ENCODE measurements around the gene SPATS2L. TPM values are rescaled to one million over a fixed set of nuclear protein-coding genes. Genes with fewer than 3 reads are reported as not detected.

Gene SPATS2L
- total and polyA plus RNA-seq, 2 donors (not counting 1 experiment from before 2014, with no cell fraction given), result 0.27 to 0.44 TPM

DNA sequence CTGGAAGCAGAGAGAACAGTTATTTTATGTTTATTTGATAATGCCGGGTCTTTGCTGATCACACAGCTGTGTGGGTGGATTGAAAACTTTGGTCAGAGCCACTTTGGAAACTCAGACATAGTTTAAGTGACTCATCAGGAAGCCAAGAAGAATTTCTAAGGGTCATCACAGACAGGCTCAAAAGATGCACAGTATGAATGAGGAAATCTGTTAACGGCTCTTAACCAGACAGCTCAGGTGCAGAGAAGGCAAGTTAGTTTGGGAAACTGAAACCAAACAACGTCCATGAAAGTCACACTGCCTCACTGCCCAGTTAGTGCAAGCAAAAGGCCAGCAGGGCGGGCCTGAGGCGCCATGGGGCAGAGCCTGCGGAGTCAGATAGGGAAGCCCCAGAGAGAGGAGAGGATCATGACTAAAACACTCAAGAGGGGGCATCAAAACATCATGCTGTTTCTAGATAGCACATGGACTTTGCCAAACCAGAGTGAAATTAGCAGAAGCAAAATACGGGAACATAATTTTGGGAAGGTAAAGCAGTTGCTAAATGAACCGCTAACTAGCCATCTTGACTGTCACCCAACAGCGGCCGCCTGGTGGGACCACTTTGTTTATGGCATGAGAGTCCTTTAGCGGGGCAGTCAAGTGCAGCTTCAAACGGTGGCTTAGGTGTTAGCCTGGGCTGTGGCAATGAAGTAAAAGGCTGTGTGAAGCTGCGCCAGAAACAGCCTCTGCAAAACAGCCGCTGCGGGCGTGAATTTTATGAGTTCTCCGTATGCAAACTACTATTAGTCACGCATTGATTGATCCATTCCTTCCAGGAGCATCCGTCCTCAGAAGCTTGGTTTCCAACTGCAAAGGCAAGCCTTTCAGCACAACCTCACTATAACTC lies 102.2 kb downstream of the SPATS2L start:
- H3K27ac ChIP-seq (ENCODE audit: low read length in 2 of 2), result no peak overlapping the region
- H3K4me3 ChIP-seq (ENCODE audit: control extremely low read depth in 1 of 5, extremely low read depth in 1 of 5, insufficient read depth in 1 of 5, low read depth in 2 of 5, low read length in 4 of 5), result no peak overlapping the region
- H3K27ac Mint-ChIP-seq, result no peak overlapping the region
- no peak for ATAC-seq (ENCODE audit: low read depth)
- 92% methylated on average over 19 of the region's 19 CpGs for WGBS (ENCODE audit: insufficient coverage)
- ChIA-PET CTCF (interaction anchor here (0.6 kb wide), 1 partner anchor 11 kb away, joined by 3 read pairs; no protein-coding TSS in a partner anchor), POLR2A (no interaction called here)
- H3K4me2 ChIP-seq (replicated peaks; ENCODE audit: low read depth, low read length, poor library complexity, severe bottlenecking), result no peak overlapping the region
- no peaks in the 10 kb centered on the region for H3K9me3 Mint-ChIP-seq (ENCODE audit: insufficient read depth)
- peaks cover 16% of the 10 kb centered on the region for H3K27me3 Mint-ChIP-seq
- TF ChIP-seq, protein P1, sequence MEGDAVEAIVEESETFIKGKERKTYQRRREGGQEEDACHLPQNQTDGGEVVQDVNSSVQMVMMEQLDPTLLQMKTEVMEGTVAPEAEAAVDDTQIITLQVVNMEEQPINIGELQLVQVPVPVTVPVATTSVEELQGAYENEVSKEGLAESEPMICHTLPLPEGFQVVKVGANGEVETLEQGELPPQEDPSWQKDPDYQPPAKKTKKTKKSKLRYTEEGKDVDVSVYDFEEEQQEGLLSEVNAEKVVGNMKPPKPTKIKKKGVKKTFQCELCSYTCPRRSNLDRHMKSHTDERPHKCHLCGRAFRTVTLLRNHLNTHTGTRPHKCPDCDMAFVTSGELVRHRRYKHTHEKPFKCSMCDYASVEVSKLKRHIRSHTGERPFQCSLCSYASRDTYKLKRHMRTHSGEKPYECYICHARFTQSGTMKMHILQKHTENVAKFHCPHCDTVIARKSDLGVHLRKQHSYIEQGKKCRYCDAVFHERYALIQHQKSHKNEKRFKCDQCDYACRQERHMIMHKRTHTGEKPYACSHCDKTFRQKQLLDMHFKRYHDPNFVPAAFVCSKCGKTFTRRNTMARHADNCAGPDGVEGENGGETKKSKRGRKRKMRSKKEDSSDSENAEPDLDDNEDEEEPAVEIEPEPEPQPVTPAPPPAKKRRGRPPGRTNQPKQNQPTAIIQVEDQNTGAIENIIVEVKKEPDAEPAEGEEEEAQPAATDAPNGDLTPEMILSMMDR (IDR thresholded peaks at IDR 0.05), result no peak
- no peaks in the 10 kb centered on the region for H3K4me1 ChIP-seq (ENCODE audit: control insufficient read depth in 2 of 2, insufficient read depth in 2 of 2, low read length in 2 of 2)
- intact Hi-C loops (cut with micrococcal nuclease), result no loop called here
- H3K9ac ChIP-seq (ENCODE audit: low read length), result no peak overlapping the region
- no peaks in the 10 kb centered on the region for H3K36me3 ChIP-seq (replicated peaks in 1 of 2; ENCODE audit: control extremely low read depth in 1 of 2, control insufficient read depth in 1 of 2, extremely low read depth in 1 of 2, insufficient read depth in 2 of 2, low read length in 1 of 2)
- no peaks in the 10 kb centered on the region for H3K27me3 ChIP-seq (replicated peaks in 1 of 4; ENCODE audit: control extremely low read depth in 1 of 4, control insufficient read depth in 3 of 4, insufficient read depth in 4 of 4, low read length in 3 of 4)
- no peaks in the 10 kb centered on the region for H3K9me3 ChIP-seq (ENCODE audit: control extremely low read depth in 1 of 3, control insufficient read depth in 2 of 3, insufficient read depth in 1 of 3, low read length in 2 of 3)
- no peaks in the 10 kb centered on the region for H4K20me1 ChIP-seq (ENCODE audit: control insufficient read depth, insufficient read depth, low read length, poor library complexity, severe bottlenecking)
- no peak overlapping the region for H3K4me3 Mint-ChIP-seq
- no peak for DNase-seq
- H2AFZ ChIP-seq (ENCODE audit: insufficient read depth, low read depth, low read length, poor library complexity, severe bottlenecking), result no peak overlapping the region
- H3K79me2 ChIP-seq (ENCODE audit: control insufficient read depth, insufficient read depth, low read length), result no peaks in the 10 kb centered on the region
- H3K4me1 Mint-ChIP-seq, result no peaks in the 10 kb centered on the region

DNA sequence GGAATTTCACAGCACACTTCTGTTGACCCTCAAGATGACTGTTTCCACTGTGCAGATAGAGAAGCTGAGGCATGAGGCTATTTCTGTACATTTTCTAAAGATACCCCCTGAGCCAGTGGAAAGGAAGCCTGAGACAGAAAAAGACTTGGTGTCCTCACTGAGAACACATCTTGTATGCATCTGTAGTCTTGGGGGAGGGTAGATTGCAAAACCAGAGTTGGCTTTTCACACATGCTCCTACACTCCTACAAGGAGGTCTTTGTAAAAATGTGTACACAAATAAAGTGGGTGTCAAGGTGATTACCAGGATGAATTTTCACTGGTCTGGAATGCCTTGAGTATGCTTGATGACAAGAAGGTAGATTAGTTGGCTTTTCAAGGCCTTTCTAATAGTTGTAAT lies 105.3 kb downstream of the SPATS2L start:
- no peak overlapping the region for H3K4me3 Mint-ChIP-seq
- H3K9ac ChIP-seq (ENCODE audit: low read length), result no peak overlapping the region
- no peaks in the 10 kb centered on the region for H3K9me3 ChIP-seq (ENCODE audit: control extremely low read depth in 1 of 3, control insufficient read depth in 2 of 3, insufficient read depth in 1 of 3, low read length in 2 of 3)
- ATAC-seq (ENCODE audit: low read depth) (no peak), DNase-seq (no peak)
- peaks cover 19% of the 10 kb centered on the region for H3K27me3 Mint-ChIP-seq
- TF ChIP-seq, protein P1 (IDR thresholded peaks at IDR 0.05), result no peak
- no peak for TF ChIP-seq EZH2 (IDR thresholded peaks at IDR 0.05; ENCODE audit: borderline replicate concordance, insufficient read depth, low read depth, low read length, poor library complexity, severe bottlenecking)
- H3K27ac ChIP-seq (ENCODE audit: low read length in 2 of 2), result no peak overlapping the region
- POLR2A ChIA-PET, result no interaction called here
- H3K4me2 ChIP-seq (replicated peaks; ENCODE audit: low read depth, low read length, poor library complexity, severe bottlenecking), result no peak overlapping the region
- H4K20me1 ChIP-seq (ENCODE audit: control insufficient read depth, insufficient read depth, low read length, poor library complexity, severe bottlenecking), result no peaks in the 10 kb centered on the region
- H3K27ac Mint-ChIP-seq, result no peak overlapping the region
- no peaks in the 10 kb centered on the region for H3K27me3 ChIP-seq (replicated peaks in 1 of 4; ENCODE audit: control extremely low read depth in 1 of 4, control insufficient read depth in 3 of 4, insufficient read depth in 4 of 4, low read length in 3 of 4)
- H3K4me1 Mint-ChIP-seq, result no peaks in the 10 kb centered on the region
- CTCF ChIA-PET, result no interaction called here
- no peaks in the 10 kb centered on the region for H3K36me3 ChIP-seq (replicated peaks in 1 of 2; ENCODE audit: control extremely low read depth in 1 of 2, control insufficient read depth in 1 of 2, extremely low read depth in 1 of 2, insufficient read depth in 2 of 2, low read length in 1 of 2)
- intact Hi-C loops (cut with micrococcal nuclease), result no loop called here
- no peaks in the 10 kb centered on the region for H3K79me2 ChIP-seq (ENCODE audit: control insufficient read depth, insufficient read depth, low read length)
- H3K9me3 Mint-ChIP-seq (ENCODE audit: insufficient read depth), result no peaks in the 10 kb centered on the region
- H3K4me1 ChIP-seq (ENCODE audit: control insufficient read depth in 2 of 2, insufficient read depth in 2 of 2, low read length in 2 of 2), result no peaks in the 10 kb centered on the region
- H2AFZ ChIP-seq (ENCODE audit: insufficient read depth, low read depth, low read length, poor library complexity, severe bottlenecking), result no peak overlapping the region
- no peak overlapping the region for H3K4me3 ChIP-seq (ENCODE audit: control extremely low read depth in 1 of 5, extremely low read depth in 1 of 5, insufficient read depth in 1 of 5, low read depth in 2 of 5, low read length in 4 of 5)
